ENCODE results near the gene RARA.

Gene RARA

DNA sequence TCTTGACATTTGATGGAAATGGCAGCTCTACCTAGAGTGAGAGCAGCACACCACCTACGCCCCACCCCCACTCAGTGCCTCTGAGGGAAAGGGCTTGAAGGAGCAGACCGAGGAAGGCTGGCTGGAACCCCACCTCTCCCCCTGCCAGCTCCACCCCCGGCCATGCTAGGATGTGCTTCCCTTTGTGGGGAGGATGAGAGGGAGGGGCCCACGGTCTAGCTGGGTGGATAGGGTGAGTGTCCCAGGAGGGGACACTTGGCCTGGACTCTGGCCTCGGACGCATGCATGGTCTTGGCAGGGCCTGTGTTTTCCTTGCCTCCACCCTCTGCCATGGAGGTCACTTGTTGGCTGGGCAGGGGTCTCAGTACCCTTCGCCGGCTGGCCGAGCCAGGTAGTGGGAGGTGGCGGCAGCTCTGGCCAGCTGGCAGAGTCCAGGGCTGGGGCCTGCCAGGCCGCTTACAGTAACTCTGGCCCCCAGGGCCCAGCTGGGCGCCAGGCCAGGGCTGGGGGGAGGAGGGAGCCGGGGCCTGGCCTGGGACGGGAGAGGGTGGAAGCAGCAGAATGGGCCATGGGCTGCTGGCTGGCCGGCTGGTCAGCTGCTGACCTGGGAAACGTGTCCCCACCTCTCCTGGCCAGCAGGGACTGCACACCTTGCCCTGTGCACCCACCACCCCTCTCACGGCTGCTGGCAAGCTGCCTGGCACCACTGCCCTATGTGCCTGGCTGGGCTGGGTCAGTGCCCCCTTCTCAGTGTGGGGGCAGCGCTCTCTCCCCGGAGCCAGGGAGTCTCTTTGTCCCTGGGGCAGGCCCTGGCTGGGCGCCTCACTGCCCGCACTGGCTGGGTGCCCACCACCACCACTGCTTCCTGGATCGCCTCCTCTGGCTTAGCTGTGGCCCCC is 23.0 kb downstream of the RARA start:
- H3K4me1 ChIP-seq (ENCODE audit: insufficient read depth, low read length) = no peaks in the 10 kb centered on the region
- H2AFZ ChIP-seq (ENCODE audit: low read depth, low read length) = no peak overlapping the region
- no peaks in the 10 kb centered on the region for H3K27me3 ChIP-seq (ENCODE audit: insufficient read depth, low read length)
- peaks cover 3% of the 10 kb centered on the region for H3K36me3 ChIP-seq (ENCODE audit: insufficient read depth, low read length)
- H3K4me3 ChIP-seq (ENCODE audit: low read length) = no peak overlapping the region
- no peaks in the 10 kb centered on the region for H3K9me3 ChIP-seq (ENCODE audit: low read length)

DNA sequence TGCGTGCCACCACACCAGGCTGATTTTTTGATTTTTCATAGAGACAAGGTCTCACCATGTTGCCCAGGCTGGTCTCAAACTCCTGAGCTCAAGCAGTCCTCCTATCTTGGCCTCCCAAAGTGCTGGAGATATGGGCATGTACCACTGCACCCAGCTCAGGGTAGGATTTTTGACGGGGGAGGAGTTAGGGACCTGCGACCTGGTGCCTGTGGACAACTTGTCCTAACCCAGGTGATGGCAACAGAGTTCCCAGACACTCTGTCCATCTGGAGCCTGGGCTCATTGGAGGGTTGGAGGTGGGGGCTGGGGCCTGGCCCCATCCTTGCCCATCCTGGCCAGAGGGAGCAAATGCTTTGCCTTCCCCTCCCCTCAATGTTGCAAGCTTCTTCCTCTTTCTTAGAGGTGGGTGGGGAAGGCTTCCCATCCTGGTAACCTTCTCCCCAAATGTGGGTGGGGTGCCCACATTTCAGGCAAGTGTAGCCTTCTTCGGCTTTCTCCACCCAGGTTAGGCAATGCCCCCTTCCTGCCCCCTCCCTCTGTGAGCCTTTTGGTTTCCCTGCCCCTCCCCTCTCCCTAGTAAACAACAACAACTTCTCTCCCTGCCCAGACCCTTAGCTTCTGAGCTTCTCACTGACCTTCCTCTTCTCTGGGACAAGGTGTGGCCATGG is 24.9 kb downstream of the RARA start:
- Histone ChIP-seq H3K4me1 (ENCODE audit: insufficient read depth, low read length) (no peaks in the 10 kb centered on the region), H3K36me3 (ENCODE audit: insufficient read depth, low read length) (peaks cover 3% of the 10 kb centered on the region), H3K9me3 (ENCODE audit: low read length) (no peaks in the 10 kb centered on the region), H2AFZ (ENCODE audit: low read depth, low read length) (no peak overlapping the region), H3K27me3 (ENCODE audit: insufficient read depth, low read length) (no peaks in the 10 kb centered on the region), H3K4me3 (ENCODE audit: low read length) (no peak overlapping the region)

DNA sequence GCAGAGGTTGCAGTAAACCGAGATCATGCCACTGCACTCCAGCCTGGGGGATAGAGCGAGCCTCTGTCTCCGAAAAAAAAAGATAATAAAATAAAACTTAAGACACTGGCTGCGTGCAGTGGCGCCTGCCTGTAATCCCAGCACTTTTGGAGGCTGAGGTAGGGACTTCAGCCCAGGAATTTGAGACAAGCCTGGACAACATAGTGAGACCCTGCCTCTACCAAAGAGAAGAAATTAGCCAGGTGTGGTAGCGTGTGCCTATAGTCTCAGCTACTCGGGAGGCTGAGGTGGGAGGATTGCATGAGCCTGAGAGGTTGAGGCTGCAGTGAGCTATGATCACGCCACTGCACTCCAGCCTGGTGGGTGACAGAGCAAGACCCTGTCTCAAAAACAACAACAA is 26.6 kb downstream of the RARA start:
- peaks cover under 1% of the 10 kb centered on the region for H3K4me1 ChIP-seq (ENCODE audit: insufficient read depth, low read length)
- H3K27me3 ChIP-seq (ENCODE audit: insufficient read depth, low read length) = no peaks in the 10 kb centered on the region
- H3K9me3 ChIP-seq (ENCODE audit: low read length) = no peaks in the 10 kb centered on the region
- H3K36me3 ChIP-seq (ENCODE audit: insufficient read depth, low read length) = peaks cover 3% of the 10 kb centered on the region
- no peak overlapping the region for H2AFZ ChIP-seq (ENCODE audit: low read depth, low read length)
- H3K4me3 ChIP-seq (ENCODE audit: low read length) = no peak overlapping the region

DNA sequence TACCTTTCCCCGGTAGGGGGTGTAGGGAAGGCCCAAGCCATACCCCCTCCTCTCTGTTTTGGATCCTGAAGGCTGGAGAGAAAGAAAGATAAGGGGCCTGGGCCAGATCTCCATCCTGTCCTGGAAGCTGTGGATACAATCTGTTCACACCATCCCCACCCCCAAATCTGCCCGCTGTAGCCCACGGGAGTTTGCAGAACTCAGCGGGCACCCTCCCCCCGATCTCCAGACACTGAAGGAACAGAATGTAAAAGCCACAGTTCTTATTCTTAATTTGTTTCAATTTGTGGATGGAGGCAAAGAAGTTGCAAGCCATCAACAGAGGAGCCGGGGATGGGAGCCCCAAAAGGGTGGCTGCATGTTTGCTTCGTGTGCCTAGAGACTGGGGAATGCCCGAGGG is 28.4 kb downstream of the RARA start:
- no peak overlapping the region for H3K4me3 ChIP-seq (ENCODE audit: low read length)
- H3K36me3 ChIP-seq (ENCODE audit: insufficient read depth, low read length) = no peaks in the 10 kb centered on the region
- H3K4me1 ChIP-seq (ENCODE audit: insufficient read depth, low read length) = peaks cover 6% of the 10 kb centered on the region
- no peaks in the 10 kb centered on the region for H3K9me3 ChIP-seq (ENCODE audit: low read length)
- H3K27me3 ChIP-seq (ENCODE audit: insufficient read depth, low read length) = no peaks in the 10 kb centered on the region
- no peak overlapping the region for H2AFZ ChIP-seq (ENCODE audit: low read depth, low read length)

DNA sequence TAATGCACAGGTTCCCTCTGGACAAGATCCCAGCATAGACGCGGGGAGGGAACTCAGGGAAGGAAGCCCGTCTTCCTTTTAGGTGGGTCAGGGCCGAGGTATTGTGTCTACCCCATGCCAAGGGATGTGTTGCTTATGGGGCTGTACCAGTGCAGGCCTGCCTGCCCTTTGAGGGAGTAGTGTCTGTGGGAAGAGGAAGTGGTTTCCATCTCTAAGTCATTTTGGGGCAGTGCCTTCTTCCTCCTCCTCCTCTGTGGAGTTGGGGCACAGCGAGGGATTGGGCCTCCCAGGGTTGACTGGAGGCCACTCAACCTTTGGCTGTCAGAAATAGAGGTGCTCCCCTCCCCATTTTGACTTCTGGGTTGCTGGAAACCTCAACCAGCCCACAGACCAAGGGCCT is 29.1 kb downstream of the RARA start:
- no peak overlapping the region for H2AFZ ChIP-seq (ENCODE audit: low read depth, low read length)
- no peaks in the 10 kb centered on the region for H3K27me3 ChIP-seq (ENCODE audit: insufficient read depth, low read length)
- peaks cover 13% of the 10 kb centered on the region for H3K4me1 ChIP-seq (ENCODE audit: insufficient read depth, low read length)
- no peaks in the 10 kb centered on the region for H3K9me3 ChIP-seq (ENCODE audit: low read length)
- H3K4me3 ChIP-seq (ENCODE audit: low read length) = no peak overlapping the region
- no peaks in the 10 kb centered on the region for H3K36me3 ChIP-seq (ENCODE audit: insufficient read depth, low read length)

DNA sequence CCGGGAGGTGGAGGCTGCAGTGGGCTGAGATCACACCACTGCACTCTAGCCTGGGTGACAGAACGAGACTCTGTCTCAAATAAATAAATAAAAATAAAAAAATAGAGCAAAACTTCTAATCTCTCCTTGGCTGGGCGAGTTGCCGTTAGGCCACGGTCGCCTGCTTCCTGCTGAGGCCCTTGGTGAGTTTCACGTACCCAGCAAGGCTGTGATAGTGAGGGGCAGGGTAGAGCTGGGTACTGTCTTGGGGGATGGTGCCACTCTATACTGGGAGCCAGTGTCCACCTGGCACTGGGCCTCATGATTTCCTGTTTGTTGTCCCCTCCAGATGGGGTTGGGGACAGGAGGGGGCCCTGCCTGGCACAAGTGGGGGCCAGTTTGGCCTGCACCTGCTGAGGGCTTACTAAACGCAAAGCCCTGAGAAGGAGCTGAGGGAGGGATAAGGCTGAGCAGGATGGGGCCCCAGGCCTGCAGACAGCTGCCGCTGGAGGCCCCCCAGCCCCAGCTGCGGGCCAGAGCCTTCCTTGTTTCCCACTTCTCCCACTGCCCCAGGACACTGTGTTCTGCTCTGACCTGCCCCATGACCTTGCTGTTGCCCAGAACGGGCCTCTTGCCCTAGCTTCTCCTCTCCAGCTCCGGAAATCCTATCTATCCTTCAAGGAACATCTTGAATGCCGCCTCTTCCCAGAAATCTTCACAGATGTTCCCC is 30.1 kb downstream of the RARA start:
- Histone ChIP-seq H2AFZ (ENCODE audit: low read depth, low read length) (no peak overlapping the region), H3K36me3 (ENCODE audit: insufficient read depth, low read length) (no peaks in the 10 kb centered on the region), H3K27me3 (ENCODE audit: insufficient read depth, low read length) (no peaks in the 10 kb centered on the region), H3K4me1 (ENCODE audit: insufficient read depth, low read length) (peaks cover 20% of the 10 kb centered on the region), H3K9me3 (ENCODE audit: low read length) (no peaks in the 10 kb centered on the region), H3K4me3 (ENCODE audit: low read length) (no peak overlapping the region)

DNA sequence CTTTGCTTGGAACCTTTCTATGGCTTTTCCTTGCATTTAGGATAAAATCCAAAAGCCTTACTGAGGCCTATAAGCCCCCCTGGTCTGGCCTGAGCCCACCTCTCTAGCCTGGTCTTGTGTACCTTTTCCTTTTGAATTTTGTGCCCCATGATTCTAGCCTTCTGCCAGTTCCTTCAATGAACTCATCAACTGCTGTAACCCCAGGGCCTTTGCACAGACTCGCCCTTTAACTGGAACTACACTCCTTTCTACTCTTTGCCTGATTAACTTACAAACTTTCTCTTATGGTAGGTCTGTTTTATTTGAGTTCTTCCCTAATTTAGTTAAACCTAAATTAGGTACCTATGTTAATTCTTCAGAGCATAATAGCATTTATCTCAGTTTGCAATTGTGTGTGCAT is 31.3 kb downstream of the RARA start:
- H3K9me3 ChIP-seq (ENCODE audit: low read length) = no peaks in the 10 kb centered on the region
- no peak overlapping the region for H2AFZ ChIP-seq (ENCODE audit: low read depth, low read length)
- no peaks in the 10 kb centered on the region for H3K36me3 ChIP-seq (ENCODE audit: insufficient read depth, low read length)
- peak overlapping the region; percentile 59 for H3K4me3 ChIP-seq (ENCODE audit: low read length)
- H3K4me1 ChIP-seq (ENCODE audit: insufficient read depth, low read length) = peaks cover 28% of the 10 kb centered on the region
- no peaks in the 10 kb centered on the region for H3K27me3 ChIP-seq (ENCODE audit: insufficient read depth, low read length)

DNA sequence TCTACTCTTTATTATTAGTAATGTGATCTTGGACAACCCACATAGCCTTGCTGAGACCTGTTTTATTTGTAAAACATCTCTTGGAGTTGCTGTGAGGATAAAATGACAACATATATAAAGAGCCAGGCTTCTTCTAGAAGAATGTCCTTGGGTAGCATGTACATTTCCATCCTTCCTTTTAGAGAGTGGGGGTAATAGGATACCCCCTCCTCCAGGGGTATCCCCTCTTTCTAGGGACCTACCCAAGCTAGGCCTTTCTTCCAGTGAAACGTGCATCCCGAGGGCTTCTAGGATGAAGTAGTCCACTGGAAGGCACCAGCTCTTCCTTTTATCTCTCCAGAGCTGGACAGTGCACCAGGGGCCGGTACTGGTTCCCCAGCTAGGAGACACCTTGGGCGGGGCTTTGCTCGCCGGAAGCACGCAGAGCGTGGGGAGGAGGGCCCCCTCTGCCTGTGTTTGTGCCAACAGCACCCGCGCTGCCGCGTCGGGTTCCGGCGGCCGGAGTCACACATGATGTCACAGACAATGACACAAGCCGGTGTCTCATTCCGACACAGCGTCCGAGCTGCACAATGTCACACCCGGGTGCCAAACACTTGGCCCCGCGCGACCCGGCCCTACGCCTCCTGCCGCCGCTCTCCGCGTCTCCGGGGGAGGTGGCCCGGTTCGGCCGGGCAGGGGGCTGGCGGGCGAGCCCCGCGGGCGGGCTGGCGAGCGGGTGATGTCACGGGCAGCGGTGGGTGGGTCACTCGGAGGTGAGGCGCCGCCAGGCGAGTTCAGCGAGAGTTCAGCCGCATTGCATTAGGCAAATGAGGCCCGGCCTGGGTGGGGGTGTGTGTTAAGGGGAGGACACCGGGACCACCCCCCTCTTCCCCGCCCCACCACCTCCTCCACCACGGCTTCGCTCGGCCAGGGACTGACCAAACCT is 32.2 kb downstream of the RARA start:
- H3K27me3 ChIP-seq (ENCODE audit: insufficient read depth, low read length) = no peaks in the 10 kb centered on the region

DNA sequence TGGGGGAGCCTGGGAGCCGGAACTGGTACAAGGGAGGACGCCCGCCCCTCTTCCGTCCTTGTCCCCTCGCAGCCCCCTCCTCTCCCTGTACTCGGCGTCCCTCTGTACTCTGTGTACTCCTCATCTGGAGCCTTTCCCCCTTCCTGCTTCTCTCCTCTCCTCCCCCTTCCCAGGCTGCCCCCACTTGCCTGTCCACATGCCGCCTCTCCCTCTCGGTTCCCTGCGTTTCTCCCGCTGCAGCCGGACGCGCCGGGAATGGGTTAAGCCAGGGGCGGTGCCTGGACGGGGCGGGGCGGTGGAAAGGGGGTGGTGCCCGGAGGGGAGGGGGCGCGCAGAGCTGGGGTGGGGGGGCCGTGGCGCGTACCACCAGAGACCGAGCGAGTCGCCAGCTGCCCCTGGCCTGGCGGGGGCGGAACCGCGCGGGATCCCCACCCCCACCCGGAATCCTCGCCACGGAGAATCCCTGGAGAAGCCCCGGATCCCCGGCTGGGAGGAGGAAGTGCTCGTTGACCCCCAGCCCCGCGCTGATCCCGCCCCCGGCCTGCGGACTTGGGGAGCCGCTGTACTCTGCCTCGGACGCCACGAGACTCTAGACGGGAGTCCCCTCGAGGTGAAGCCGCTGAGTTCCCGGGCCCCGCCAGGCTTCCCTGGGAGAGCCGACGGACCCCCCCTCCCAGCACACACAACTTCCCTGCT is 33.0 kb downstream of the RARA start:
- peak overlapping the region; percentile 41 for H2AFZ ChIP-seq (ENCODE audit: low read depth, low read length)
- no peaks in the 10 kb centered on the region for H3K9me3 ChIP-seq (ENCODE audit: low read length)
- no peaks in the 10 kb centered on the region for H3K36me3 ChIP-seq (ENCODE audit: insufficient read depth, low read length)
- H3K4me1 ChIP-seq (ENCODE audit: insufficient read depth, low read length) = peaks cover 45% of the 10 kb centered on the region
- H3K27me3 ChIP-seq (ENCODE audit: insufficient read depth, low read length) = no peaks in the 10 kb centered on the region
- H3K4me3 ChIP-seq (ENCODE audit: low read length) = peak overlapping the region; percentile 59

More for the DNA sequence above, 32.2 kb downstream of the RARA start:
- Histone ChIP-seq H3K4me3 (ENCODE audit: low read length) (peak overlapping the region; percentile 59), H2AFZ (ENCODE audit: low read depth, low read length) (peak overlapping the region; percentile 41), H3K4me1 (ENCODE audit: insufficient read depth, low read length) (peaks cover 36% of the 10 kb centered on the region), H3K36me3 (ENCODE audit: insufficient read depth, low read length) (no peaks in the 10 kb centered on the region), H3K9me3 (ENCODE audit: low read length) (no peaks in the 10 kb centered on the region)

DNA sequence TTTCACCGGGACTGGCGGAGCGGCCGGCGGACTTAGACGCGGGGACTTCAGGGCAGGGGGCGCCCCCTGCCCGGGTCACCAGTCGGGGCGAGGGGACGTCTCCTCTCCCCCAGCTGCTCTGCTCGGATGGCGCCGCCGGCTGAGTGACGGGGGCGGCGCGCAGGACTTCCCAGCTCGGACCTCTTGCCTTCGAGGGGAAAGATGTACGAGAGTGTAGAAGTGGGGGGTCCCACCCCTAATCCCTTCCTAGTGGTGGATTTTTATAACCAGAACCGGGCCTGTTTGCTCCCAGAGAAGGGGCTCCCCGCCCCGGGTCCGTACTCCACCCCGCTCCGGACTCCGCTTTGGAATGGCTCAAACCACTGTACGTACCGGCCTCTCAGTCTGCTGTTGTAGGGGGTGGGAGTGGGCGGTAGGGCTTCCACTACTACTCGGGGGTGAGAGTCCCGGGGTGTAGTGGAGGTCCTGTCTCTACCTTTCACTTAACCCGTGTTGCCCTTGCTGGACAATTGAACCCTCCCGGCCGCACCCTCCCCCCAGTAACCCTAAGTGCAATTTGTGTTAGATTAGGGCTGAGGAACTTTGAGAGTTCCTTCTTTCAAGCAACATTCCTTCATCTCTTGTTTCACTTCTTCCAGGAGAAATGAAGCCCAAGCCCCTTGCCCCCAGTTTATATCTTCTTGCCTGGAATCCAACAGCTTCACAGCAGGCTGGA is 33.7 kb downstream of the RARA start:
- H2AFZ ChIP-seq (ENCODE audit: low read depth, low read length) = no peak overlapping the region
- H3K9me3 ChIP-seq (ENCODE audit: low read length) = no peaks in the 10 kb centered on the region
- H3K4me3 ChIP-seq (ENCODE audit: low read length) = peak overlapping the region; percentile 59
- peaks cover 51% of the 10 kb centered on the region for H3K4me1 ChIP-seq (ENCODE audit: insufficient read depth, low read length)
- no peaks in the 10 kb centered on the region for H3K27me3 ChIP-seq (ENCODE audit: insufficient read depth, low read length)
- no peaks in the 10 kb centered on the region for H3K36me3 ChIP-seq (ENCODE audit: insufficient read depth, low read length)

DNA sequence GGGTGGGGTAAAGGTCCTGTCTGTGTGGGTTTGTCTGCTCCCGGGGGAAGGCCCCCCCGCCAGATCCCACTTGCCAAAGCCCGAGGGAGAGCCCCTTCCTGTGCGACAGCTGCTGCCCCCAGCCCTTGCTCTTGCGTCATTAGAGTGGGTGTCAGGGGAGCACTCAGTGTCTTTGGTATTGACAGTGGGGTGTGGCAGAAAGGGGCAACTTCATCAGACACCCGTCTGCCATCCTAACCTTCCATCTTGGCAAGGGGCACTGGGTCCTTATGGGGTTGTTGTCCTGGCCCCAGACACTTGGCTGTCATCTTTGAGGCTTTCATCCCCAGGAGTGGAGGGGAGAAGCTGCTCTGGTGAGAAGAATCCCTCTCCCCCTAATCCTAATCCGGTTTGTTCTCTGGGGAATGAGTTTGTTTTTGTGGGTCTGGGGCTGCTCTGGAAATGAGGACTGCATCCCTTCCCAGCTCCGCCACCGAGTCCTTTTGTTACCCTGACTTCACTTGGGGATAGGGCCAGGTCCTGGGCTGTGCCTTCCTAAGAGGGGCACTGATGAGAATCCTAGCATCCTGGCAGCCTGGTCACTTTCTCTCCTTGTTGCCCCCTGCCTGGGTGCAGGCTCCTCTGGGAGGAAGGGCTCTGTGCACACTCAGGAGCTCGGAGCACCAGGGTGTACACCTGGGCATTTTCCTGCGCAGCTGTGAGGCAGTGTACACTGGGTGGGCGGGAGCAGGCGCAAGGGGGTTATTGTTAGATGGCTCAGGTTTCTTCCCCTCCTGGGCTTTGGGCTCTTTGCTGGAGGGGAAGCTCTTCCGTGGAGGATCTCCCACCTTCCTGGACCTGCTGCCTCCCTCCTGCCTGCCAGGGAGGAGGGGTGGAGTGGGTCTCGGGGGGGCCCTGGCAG is 34.5 kb downstream of the RARA start:
- no peaks in the 10 kb centered on the region for H3K27me3 ChIP-seq (ENCODE audit: insufficient read depth, low read length)
- H3K36me3 ChIP-seq (ENCODE audit: insufficient read depth, low read length) = no peaks in the 10 kb centered on the region
- no peak overlapping the region for H3K4me3 ChIP-seq (ENCODE audit: low read length)
- peaks cover 59% of the 10 kb centered on the region for H3K4me1 ChIP-seq (ENCODE audit: insufficient read depth, low read length)
- no peak overlapping the region for H2AFZ ChIP-seq (ENCODE audit: low read depth, low read length)
- no peaks in the 10 kb centered on the region for H3K9me3 ChIP-seq (ENCODE audit: low read length)

All from neuron (in vitro differentiated cells).